NCI-H1694 (cell line): Measurements from ENCODE around the gene CHRM4.

Experiments used
- DNase-seq: peaks from one replicate; lab custom pipeline; 2025; lab: John Stamatoyannopoulos, UW

The CHRM4 gene

DNA sequence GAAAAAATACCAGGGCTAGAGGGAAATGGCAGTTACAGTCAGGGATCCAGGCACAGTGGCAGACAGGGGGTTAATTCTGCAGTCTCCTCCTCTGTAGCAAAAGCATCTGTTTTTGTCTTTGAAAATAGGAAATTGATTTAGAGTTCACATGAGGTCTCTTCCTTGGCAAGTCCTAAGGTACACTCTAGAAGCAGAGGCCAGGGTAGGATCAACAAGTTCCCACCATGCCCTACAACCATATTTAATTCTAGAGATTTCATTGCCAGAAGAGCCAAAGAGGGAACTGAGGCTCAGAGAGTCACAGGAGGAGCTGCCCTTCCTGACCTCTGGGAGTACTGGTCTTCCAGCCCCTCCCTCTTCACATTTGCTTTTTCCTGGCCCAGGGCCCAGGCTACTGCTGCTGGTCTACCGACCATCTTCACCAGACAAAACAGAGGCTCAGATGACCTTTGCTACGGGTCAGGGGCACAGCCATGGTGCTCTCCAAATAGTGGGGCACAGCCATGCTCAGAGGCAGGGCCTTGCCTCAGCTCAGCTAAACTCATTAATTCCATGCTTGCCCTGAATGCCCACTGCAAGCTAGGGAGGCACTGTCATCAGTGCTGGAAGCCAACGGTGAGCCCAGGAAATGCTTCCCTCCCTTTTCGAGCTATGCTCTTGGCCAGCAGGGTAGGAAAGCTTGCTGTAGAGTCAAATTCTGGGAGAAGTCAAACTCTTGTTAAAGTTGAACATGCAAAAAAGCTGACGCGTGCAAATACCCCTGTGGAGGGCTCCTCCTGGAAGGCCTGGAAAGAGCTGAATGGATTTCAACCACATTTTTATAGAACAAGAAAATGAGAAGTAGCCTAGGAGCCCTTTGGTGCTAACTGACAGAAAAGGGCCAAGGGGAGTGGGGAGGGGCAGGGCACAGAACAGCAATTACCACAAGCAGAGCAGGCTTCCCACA is 11.7 kb upstream of the CHRM4 start:
- DNase-seq: no peak

DNA sequence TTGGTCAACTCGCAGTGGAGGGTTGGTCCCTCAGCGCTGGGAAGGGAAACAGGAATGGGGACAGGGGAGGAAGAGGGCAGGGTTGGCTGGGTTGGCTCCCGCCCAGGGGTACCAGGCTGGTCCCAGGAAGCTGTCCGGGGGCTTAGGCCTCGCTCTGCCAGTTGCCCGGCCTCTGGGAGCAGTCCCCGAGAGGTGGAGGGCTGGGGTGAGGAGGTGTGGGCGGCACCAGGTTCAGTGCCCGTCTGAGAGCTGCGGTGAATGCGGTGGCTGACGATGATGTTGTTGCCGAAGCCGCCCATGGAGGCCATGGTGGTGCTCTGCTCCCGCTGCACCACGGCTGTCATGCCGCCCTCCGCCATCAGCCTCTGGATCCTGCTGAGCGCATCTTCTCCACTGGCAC is 6.0 kb upstream of the CHRM4 start:
- no peak for DNase-seq

- DNase-seq: no peak
These were observed 2.2 kb upstream of the CHRM4 start for GRCh38 chr11:46393759-46394158.

- no peak for DNase-seq
These were observed 1.6 kb upstream of the CHRM4 start for GRCh38 chr11:46393231-46393616.

DNA sequence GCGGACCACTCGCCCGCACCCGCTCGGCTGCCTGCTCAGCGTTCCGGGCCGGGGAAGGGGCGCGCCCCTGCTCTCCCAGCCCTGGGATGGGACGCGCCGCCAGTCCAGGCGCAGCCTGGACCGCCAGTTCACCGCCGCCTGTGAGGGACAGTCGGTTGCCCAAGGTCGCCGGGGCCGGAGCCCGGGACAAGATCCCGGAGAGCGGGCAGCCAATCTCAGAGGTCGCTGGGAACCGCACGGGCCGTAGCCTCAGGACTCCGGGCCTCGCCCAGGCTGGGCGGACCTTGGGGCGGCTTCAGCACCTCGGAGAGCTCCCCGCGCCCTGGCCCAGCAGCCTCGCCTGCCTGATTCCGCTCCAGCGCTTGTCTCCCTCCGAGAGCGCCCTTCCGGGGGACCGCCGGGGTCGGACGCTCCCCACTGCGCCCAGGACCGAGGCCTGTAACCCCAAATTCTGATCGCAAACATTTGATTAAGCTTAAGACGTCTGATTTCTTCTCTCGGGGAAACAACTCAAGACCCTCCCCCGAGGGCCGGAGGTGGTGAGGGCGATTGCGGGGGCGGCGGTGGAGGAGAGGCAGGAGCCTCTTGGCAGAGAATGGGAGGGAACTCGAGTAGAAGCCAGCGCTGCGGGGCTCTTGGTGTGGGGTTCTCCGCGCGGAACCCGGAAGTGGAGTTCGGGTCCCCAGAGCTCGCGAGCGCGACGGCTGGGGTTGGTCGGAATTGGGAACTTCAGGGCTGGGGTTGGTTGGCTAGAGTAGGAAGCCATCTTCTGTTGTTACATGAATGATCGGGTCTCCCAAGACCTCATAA is 1.1 kb upstream of the CHRM4 start:
- DNase-seq: no peak

GRCh38 chr11:46391186-46391577 is 394 bp downstream of the CHRM4 start:
- DNase-seq: no peak

- no peak for DNase-seq
These were observed 1.0 kb downstream of the CHRM4 start for GRCh38 chr11:46390331-46391171.

- peak; percentile 48 for DNase-seq
These were observed 1.9 kb downstream of the CHRM4 start for GRCh38 chr11:46389450-46390330.

- DNase-seq: no peak
These were observed 2.7 kb downstream of the CHRM4 start for GRCh38 chr11:46388619-46389449.

GRCh38 chr11:46387919-46388618 is 3.5 kb downstream of the CHRM4 start:
- no peak for DNase-seq

DNA sequence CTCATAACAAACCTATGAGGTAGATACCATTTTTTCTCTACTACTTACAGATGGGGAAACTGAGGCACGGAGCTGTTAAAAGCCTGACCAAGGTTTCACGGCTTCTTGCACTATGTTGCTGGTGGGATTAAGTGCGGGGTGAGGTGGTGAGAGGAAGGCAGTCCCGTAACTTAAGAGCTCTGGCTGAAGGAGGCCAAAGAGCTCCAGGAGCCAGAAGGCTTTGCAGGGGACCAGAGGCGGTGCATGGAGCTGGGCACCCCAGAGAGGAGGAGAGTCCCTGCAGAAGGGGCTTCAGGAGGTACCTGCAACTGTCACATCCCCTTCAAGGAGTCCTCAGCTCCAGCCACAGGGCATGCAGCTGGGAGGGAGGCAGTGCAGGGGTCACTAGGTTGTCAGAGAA is 4.1 kb downstream of the CHRM4 start:
- no peak for DNase-seq

DNA sequence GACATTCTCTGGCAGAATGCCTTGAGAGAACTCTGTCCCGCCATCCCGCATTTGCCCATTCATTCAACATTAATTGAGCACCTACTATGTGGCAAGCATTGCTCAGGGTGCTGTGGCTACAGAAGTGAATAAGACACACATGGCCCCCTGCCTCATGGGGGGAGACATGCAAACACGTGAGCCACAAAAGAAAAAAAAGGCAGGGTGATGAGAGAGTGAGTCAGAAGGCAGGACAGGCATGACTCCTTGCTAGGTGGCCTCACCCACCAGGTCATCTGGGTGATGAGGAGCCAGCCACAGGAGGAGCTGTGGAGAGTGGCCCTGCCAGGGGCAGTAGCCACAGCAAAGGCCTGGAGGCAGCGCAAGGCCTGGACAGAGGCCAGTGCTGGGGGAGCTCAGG is 4.9 kb downstream of the CHRM4 start:
- no peak for DNase-seq

DNA sequence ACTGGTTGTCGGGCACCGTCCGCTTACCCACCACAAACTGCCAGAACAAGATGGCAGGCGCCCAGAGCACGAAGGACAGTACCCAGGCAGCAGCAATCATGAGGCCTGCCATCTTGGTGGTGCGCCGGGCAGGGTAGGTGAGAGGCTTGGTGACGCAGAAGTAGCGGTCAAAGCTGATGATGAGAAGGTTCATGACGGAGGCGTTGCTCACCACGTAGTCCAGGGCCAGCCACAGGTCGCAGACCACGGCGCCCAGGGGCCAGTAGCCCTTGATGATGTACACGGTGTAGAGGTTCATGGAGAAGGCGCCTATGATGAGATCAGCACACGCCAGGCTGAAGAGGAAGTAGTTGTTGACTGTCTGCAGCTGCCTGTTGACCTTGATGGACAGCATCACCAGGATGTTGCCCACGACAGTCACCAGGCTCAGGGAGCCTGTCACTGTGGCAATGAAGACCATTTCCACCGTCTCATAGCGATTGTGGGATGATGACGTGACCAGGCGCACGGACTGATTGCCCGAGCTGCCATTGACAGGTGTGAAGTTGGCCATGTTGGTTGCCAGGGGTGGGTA is 5.5 kb downstream of the CHRM4 start:
- DNase-seq: no peak

- no peak for DNase-seq
These were observed 6.2 kb downstream of the CHRM4 start for GRCh38 chr11:46385169-46386004.

DNA sequence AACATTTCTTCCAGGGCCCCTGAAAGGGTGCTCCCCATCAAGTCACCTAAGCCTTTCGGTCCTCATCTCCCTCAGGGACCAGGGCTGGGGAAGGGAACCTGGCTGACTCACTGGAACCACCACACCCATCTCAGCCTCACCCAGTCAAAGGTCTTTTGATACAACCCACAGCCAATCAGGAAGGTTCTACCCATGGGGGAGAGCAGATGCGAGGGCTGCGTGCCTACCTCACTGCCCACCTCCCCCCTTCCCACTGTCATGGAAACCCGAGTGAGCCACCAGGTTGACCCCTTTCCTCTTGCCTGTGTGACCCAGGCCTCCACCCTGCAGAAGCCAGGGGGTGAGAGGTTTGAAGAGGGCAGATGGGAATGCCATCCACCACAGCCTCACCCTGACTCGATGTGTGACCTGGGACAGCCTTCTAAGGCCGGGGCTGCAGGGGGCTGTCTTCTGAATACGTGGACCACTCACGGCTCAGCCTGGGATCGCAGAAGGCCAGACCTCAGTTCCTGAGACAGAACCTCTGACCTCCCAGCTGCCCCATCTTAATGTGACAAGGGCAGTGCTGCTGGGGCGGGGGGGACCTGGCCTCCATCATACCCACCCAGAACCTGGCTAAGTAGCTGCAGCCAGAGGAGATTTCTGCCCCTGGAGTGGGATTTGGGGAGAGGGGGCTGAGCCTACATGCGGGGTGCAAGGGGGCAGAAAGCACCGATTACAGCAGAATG is 7.4 kb downstream of the CHRM4 start:
- no peak for DNase-seq

DNA sequence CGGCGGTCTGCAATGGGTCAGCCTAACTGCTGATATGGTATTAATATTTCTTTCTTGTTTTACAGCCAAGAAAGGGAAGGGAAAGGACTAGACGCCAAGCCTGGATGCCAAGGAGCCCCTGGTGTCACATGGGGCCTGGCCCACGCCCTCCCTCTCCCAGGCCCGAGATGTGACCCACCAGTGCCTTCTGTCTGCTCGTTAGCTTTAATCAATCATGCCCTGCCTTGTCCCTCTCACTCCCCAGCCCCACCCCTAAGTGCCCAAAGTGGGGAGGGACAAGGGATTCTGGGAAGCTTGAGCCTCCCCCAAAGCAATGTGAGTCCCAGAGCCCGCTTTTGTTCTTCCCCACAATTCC is 8.2 kb downstream of the CHRM4 start:
- no peak for DNase-seq

GRCh38 chr11:46382646-46383403 is 8.8 kb downstream of the CHRM4 start:
- DNase-seq: peak; percentile 21
